Mesodermal cell (in vitro differentiated cells): ENCODE data around the gene SEPHS1.
A peak's percentile ranks its signal among the peaks of the same experiment; 100 is the strongest.

Source experiments
- H3K27ac ChIP-seq: 2 replicates; pipeline ENCODE4 v1.7.0; 2013; ENCODE audit warnings: mild to moderate bottlenecking, low read depth, low read length, moderate library complexity; ENCODE audit not compliant: severe bottlenecking
- H3K36me3 ChIP-seq: 2 replicates; pipeline ENCODE4 v1.7.1; 2013; ENCODE audit warnings: mild to moderate bottlenecking, low read length, moderate library complexity; ENCODE audit not compliant: control insufficient read depth, insufficient read depth
- H3K4me1 ChIP-seq: one replicate; pipeline ENCODE4 v1.7.1; 2013; ENCODE audit warnings: mild to moderate bottlenecking, low read length; ENCODE audit not compliant: insufficient read depth, control insufficient read depth, poor library complexity, severe bottlenecking
- H3K4me3 ChIP-seq: 2 replicates; pipeline ENCODE4 v1.7.0; 2013; ENCODE audit warnings: low read length, control low read depth, mild to moderate bottlenecking; ENCODE audit not compliant: insufficient read depth, poor library complexity, severe bottlenecking; ENCODE audit errors: extremely low read depth
- H3K9me3 ChIP-seq: 2 replicates; pipeline ENCODE4 v1.7.1; 2013; ENCODE audit warnings: mild to moderate bottlenecking, low read length, moderate library complexity; ENCODE audit not compliant: control insufficient read depth
- WGBS, 2 experiments: methylation state at CpG; one replicate each; pipeline ENCODE4 v1.1.5; 2013; ENCODE audit warnings: missing lambda C conversion rate in 2 of 2; ENCODE audit not compliant: insufficient coverage in 2 of 2; 5-methylcytosine and 5-hydroxymethylcytosine counted together

SEPHS1 gene

GRCh38 chr10:13360587-13360986 is 12.5 kb upstream of the SEPHS1 start:
- no peaks in the 10 kb centered on the region for H3K36me3 ChIP-seq
- WGBS, 2 experiments: 89 to 98% methylated on average over 4 to 5 of the region's 7 CpGs
- no peak overlapping the region for H3K27ac ChIP-seq
- H3K4me1 ChIP-seq: no peaks in the 10 kb centered on the region
- no peak overlapping the region for H3K4me3 ChIP-seq
- no peaks in the 10 kb centered on the region for H3K9me3 ChIP-seq

- 85 to 93% methylated on average over 4 of the region's 4 CpGs for WGBS, 2 experiments
- H3K4me1 ChIP-seq: no peaks in the 10 kb centered on the region
- no peaks in the 10 kb centered on the region for H3K9me3 ChIP-seq
- H3K27ac ChIP-seq: no peak overlapping the region
- H3K4me3 ChIP-seq: no peak overlapping the region
- no peaks in the 10 kb centered on the region for H3K36me3 ChIP-seq
These were observed 8.3 kb upstream of the SEPHS1 start for GRCh38 chr10:13356392-13356791.

GRCh38 chr10:13354783-13355182 is 6.7 kb upstream of the SEPHS1 start:
- Histone ChIP-seq H3K4me1 (peaks cover under 1% of the 10 kb centered on the region), H3K27ac (no peak overlapping the region), H3K36me3 (no peaks in the 10 kb centered on the region), H3K4me3 (no peak overlapping the region), H3K9me3 (no peaks in the 10 kb centered on the region)
- WGBS, 2 experiments: 90 to 91% methylated on average over 6 to 7 of the region's 7 CpGs

- 25 to 30% methylated on average over 2 of the region's 3 CpGs for WGBS, 2 experiments
These were observed 4.4 kb upstream of the SEPHS1 start for GRCh38 chr10:13352519-13352918.

GRCh38 chr10:13351340-13351915 is 3.3 kb upstream of the SEPHS1 start:
- no peaks in the 10 kb centered on the region for H3K36me3 ChIP-seq
- no peaks in the 10 kb centered on the region for H3K9me3 ChIP-seq
- peaks cover 9% of the 10 kb centered on the region for H3K4me1 ChIP-seq
- 5 to 12% methylated on average over 8 to 10 of the region's 11 CpGs for WGBS, 2 experiments
- no peak overlapping the region for H3K27ac ChIP-seq
- no peak overlapping the region for H3K4me3 ChIP-seq

More at GRCh38 chr10:13352519-13352918, 4.4 kb upstream of the SEPHS1 start:
- H3K36me3 ChIP-seq: no peaks in the 10 kb centered on the region
- H3K9me3 ChIP-seq: no peaks in the 10 kb centered on the region
- peaks cover 9% of the 10 kb centered on the region for H3K4me1 ChIP-seq
- H3K4me3 ChIP-seq: no peak overlapping the region
- H3K27ac ChIP-seq: no peak overlapping the region

- H3K27ac ChIP-seq: no peak overlapping the region
These were observed 1.6 kb upstream of the SEPHS1 start for GRCh38 chr10:13349463-13350274.

GRCh38 chr10:13347500-13348156 is 465 bp downstream of the SEPHS1 start:
- H3K4me3 ChIP-seq: peak overlapping the region; percentile 69
- H3K27ac ChIP-seq: peak overlapping the region; percentile 90
- no peaks in the 10 kb centered on the region for H3K9me3 ChIP-seq
- WGBS, 2 experiments: 0% methylated on average over 55 to 62 of the region's 109 CpGs
- peaks cover 18% of the 10 kb centered on the region for H3K36me3 ChIP-seq
- peaks cover 9% of the 10 kb centered on the region for H3K4me1 ChIP-seq

More at GRCh38 chr10:13349463-13350274, 1.6 kb upstream of the SEPHS1 start:
- no peaks in the 10 kb centered on the region for H3K9me3 ChIP-seq
- H3K4me3 ChIP-seq: peak overlapping the region; percentile 69
- H3K36me3 ChIP-seq: peaks cover 2% of the 10 kb centered on the region
- peaks cover 9% of the 10 kb centered on the region for H3K4me1 ChIP-seq
- WGBS, 2 experiments: 0 to 1% methylated on average over 21 to 24 of the region's 25 CpGs

DNA sequence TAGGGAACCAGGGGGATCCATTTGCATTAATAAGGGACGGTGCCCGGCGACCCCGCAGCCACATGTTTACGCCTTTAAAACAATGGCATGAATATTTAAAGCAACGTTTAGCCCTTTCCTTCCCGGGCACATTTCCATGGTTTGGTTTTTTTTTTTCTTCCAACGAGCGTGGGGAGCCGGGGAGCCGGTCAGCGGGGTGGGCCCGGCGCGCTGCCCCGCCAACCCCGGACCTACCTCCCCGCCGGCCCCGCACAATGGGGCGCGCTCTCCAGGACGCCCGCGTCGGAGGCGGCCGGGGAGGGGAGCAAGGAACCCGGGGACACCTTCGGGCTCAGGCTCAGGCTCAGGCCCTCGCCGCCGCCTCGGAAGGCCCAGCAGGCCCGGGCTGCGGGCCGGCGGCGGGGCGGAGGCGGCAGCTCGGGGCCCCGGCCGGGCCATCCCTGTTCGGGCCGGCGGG is 1.0 kb downstream of the SEPHS1 start:
- 0 to 1% methylated on average over 30 to 42 of the region's 47 CpGs for WGBS, 2 experiments
- H3K4me1 ChIP-seq: peaks cover 9% of the 10 kb centered on the region
- no peaks in the 10 kb centered on the region for H3K9me3 ChIP-seq
- H3K4me3 ChIP-seq: peak overlapping the region; percentile 69
- peak overlapping the region; percentile 90 for H3K27ac ChIP-seq
- peaks cover 23% of the 10 kb centered on the region for H3K36me3 ChIP-seq

DNA sequence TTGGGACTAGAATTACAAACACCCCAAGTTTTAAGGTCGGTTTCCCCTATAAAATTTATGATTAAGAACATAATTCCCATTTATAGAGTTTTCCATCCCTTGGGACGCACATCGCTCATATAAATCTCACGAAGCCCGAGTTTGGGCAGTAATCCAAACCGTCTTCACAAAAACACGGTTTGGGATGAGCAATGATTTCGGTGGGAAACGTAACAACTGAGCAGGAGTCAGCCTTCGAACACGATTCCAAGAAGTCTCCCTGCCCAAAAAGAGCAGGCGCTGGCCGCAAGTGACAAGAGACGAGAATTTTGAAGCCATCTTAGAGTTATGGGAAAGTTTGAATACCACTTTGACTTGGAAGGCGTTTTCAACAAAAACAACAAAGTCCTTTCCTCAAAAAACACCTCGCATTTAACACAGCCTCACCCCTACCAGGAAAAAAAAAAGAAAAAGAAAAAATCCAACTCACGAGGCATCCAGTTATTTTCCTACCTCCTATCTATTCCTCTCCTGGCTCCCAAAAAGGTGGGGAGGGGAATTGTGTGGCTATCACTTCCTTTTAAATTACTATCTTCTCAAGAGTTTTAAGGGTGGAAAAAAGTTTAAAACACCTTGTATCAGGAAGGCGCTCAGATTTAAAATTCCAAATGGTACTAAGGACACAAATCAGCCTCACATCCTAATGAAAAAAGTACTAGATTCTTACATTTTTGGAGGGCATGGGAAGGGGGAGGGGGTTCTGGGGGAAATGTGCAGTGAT is 1.6 kb downstream of the SEPHS1 start:
- H3K36me3 ChIP-seq: peaks cover 23% of the 10 kb centered on the region
- H3K4me1 ChIP-seq: peaks cover 9% of the 10 kb centered on the region
- 7 to 14% methylated on average over 3 to 8 of the region's 18 CpGs for WGBS, 2 experiments
- H3K27ac ChIP-seq: peak overlapping the region; percentile 90
- no peaks in the 10 kb centered on the region for H3K9me3 ChIP-seq
- peak overlapping the region; percentile 69 for H3K4me3 ChIP-seq

DNA sequence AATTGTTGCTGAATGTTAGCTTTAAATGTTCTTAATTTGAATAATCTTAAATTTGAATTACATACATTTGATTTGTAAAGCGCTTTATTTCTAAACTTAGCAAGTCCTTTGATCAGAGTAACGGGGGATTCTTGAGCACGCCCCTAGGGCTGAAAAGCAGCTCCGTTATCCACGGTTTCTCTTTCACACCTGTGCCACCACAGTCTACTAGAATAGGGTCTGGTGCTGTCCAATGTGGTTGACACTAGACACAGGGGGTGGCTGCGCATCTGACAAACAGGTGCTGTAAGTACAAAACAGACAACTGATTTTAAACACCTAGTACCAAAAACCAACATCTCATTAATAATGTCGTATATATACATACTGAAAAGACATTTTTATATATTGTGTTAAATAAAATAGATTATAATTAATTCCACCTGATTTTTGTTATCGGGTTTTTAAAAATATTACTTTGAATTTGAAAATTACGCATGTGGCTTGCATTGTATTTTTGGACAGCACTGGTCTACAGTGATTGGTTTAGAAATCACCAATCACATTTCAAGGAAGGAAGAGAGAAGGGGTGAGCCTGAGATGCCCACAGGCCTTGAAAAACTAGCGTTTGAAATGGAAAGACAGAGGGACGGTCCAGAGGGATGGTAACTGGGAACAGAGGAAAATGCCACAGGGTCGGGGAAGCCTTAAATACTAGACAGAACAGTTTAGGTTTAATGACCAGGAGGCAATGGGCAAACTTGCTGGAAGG is 7.3 kb downstream of the SEPHS1 start:
- Histone ChIP-seq H3K9me3 (no peaks in the 10 kb centered on the region), H3K4me1 (no peaks in the 10 kb centered on the region), H3K27ac (no peak overlapping the region), H3K36me3 (peaks cover 66% of the 10 kb centered on the region), H3K4me3 (no peak overlapping the region)
- WGBS, 2 experiments: 87 to 89% methylated on average over 5 to 10 of the region's 12 CpGs
